ENCODE data around the gene GPR27.
A peak's percentile ranks its signal among the peaks of the same experiment; 100 is the strongest.

The GPR27 gene

GRCh38 chr3:71753701-71754609, at the start of gene GPR27:
Gene GPR27, plus strand, starts transcription at chr3:71753855. Its CDS starts 195 bp downstream, at chr3:71754050.
- Mint-ChIP-seq H3K27ac (no peak within 1 kb of the TSS), H3K36me3 (ENCODE audit: low read depth) (no peaks in the 10 kb centered on the region), H3K27me3 (ENCODE audit: low read depth) (peaks cover 69% of the 10 kb centered on the region), H3K4me3 (peak within 1 kb of the TSS; percentile 42), H3K9me3 (no peaks in the 10 kb centered on the region), H3K4me1 (ENCODE audit: low read depth) (peaks cover 2% of the 10 kb centered on the region)
- DNase-seq (ENCODE audit: low spot score), result peak; percentile 32

DNA sequence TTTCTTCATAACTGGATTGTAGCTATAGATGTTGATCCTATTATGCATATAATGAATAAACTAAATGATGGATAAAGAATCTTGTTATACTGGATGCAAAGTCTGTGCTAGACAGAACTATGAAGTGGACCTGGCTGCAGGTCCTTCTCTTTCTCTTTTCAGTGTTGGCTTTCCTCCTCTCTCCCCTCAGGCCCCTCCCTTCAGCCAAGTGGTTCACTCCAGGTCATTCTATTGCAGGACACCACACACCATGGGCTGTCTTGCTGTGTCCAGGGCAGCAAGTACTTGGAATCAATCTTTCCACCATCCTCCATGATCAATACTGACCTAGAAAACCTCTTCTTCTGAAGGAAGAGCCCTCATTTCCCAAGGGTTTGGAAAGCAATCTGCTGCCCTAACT, 48.7 kb upstream of the GPR27 start:
- Mint-ChIP-seq H3K27ac (peak overlapping the region; percentile 50), H3K9me3 (no peaks in the 10 kb centered on the region), H3K27me3 (ENCODE audit: low read depth) (no peaks in the 10 kb centered on the region), H3K36me3 (ENCODE audit: low read depth) (peaks cover 76% of the 10 kb centered on the region), H3K4me3 (no peak overlapping the region), H3K4me1 (ENCODE audit: low read depth) (peaks cover 60% of the 10 kb centered on the region)
- DNase-seq (ENCODE audit: low spot score), result no peak

DNA sequence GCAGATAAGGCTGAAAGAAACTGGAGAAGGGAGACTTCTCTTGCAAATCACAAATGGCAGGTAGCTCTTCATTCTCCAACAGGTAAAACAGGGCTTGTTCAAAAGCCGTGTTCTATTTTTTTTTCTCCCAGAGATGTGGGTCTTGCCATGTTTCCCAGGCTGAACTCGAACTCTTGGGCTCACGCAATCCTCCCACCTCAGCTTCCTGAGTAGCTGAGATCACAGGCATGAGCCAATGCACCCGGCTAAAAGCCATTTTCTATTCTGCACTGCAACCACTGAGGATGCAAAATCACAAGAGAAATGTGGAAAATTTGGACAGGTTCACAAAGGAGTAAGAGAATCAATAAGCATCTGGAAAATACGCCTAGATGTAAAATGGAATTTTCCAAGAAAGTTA, 48.0 kb upstream of the GPR27 start:
- Mint-ChIP-seq H3K27me3 (ENCODE audit: low read depth) (no peaks in the 10 kb centered on the region), H3K4me1 (ENCODE audit: low read depth) (peaks cover 64% of the 10 kb centered on the region), H3K36me3 (ENCODE audit: low read depth) (peaks cover 79% of the 10 kb centered on the region), H3K4me3 (peak overlapping the region; percentile 18), H3K9me3 (no peaks in the 10 kb centered on the region), H3K27ac (no peak overlapping the region)
- no peak for DNase-seq (ENCODE audit: low spot score)

GRCh38 chr3:71707595-71707994, 46.1 kb upstream of the GPR27 start:
- Mint-ChIP-seq H3K4me3 (no peak overlapping the region), H3K36me3 (ENCODE audit: low read depth) (peaks cover 65% of the 10 kb centered on the region), H3K4me1 (ENCODE audit: low read depth) (peaks cover 54% of the 10 kb centered on the region), H3K27ac (no peak overlapping the region), H3K27me3 (ENCODE audit: low read depth) (no peaks in the 10 kb centered on the region), H3K9me3 (no peaks in the 10 kb centered on the region)
- DNase-seq (ENCODE audit: low spot score), result no peak

- Mint-ChIP-seq H3K4me1 (ENCODE audit: low read depth) (peaks cover 48% of the 10 kb centered on the region), H3K4me3 (no peak overlapping the region), H3K27ac (no peak overlapping the region), H3K27me3 (ENCODE audit: low read depth) (no peaks in the 10 kb centered on the region), H3K9me3 (no peaks in the 10 kb centered on the region), H3K36me3 (ENCODE audit: low read depth) (peaks cover 61% of the 10 kb centered on the region)
- DNase-seq (ENCODE audit: low spot score), result no peak
These were observed 45.1 kb upstream of the GPR27 start for GRCh38 chr3:71708476-71709105.

GRCh38 chr3:71709908-71710511, 43.6 kb upstream of the GPR27 start:
- Mint-ChIP-seq H3K27me3 (ENCODE audit: low read depth) (no peaks in the 10 kb centered on the region), H3K27ac (peak overlapping the region; percentile 27), H3K36me3 (ENCODE audit: low read depth) (peaks cover 48% of the 10 kb centered on the region), H3K4me1 (ENCODE audit: low read depth) (peaks cover 39% of the 10 kb centered on the region), H3K4me3 (peak overlapping the region; percentile 58), H3K9me3 (no peaks in the 10 kb centered on the region)
- no peak for DNase-seq (ENCODE audit: low spot score)

GRCh38 chr3:71710906-71711494, 42.7 kb upstream of the GPR27 start:
- Mint-ChIP-seq H3K36me3 (ENCODE audit: low read depth) (peaks cover 40% of the 10 kb centered on the region), H3K4me1 (ENCODE audit: low read depth) (peaks cover 29% of the 10 kb centered on the region), H3K4me3 (no peak overlapping the region), H3K27me3 (ENCODE audit: low read depth) (no peaks in the 10 kb centered on the region), H3K9me3 (no peaks in the 10 kb centered on the region), H3K27ac (peak overlapping the region; percentile 14)
- no peak for DNase-seq (ENCODE audit: low spot score)

GRCh38 chr3:71713041-71713440, 40.6 kb upstream of the GPR27 start:
- H3K27ac Mint-ChIP-seq, result no peak overlapping the region
- H3K4me1 Mint-ChIP-seq (ENCODE audit: low read depth), result peaks cover 33% of the 10 kb centered on the region
- peaks cover 27% of the 10 kb centered on the region for H3K36me3 Mint-ChIP-seq (ENCODE audit: low read depth)
- no peak overlapping the region for H3K4me3 Mint-ChIP-seq
- no peak for DNase-seq (ENCODE audit: low spot score)
- H3K27me3 Mint-ChIP-seq (ENCODE audit: low read depth), result no peaks in the 10 kb centered on the region
- no peaks in the 10 kb centered on the region for H3K9me3 Mint-ChIP-seq

- Mint-ChIP-seq H3K27me3 (ENCODE audit: low read depth) (no peaks in the 10 kb centered on the region), H3K27ac (no peak overlapping the region), H3K36me3 (ENCODE audit: low read depth) (peaks cover 27% of the 10 kb centered on the region), H3K4me3 (no peak overlapping the region), H3K4me1 (ENCODE audit: low read depth) (peaks cover 39% of the 10 kb centered on the region), H3K9me3 (no peaks in the 10 kb centered on the region)
- DNase-seq (ENCODE audit: low spot score), result no peak
These were observed 39.1 kb upstream of the GPR27 start for GRCh38 chr3:71714595-71714994.

GRCh38 chr3:71718072-71718471, 35.6 kb upstream of the GPR27 start:
- Mint-ChIP-seq H3K9me3 (no peaks in the 10 kb centered on the region), H3K4me3 (peak overlapping the region; percentile 12), H3K27ac (no peak overlapping the region)

DNA sequence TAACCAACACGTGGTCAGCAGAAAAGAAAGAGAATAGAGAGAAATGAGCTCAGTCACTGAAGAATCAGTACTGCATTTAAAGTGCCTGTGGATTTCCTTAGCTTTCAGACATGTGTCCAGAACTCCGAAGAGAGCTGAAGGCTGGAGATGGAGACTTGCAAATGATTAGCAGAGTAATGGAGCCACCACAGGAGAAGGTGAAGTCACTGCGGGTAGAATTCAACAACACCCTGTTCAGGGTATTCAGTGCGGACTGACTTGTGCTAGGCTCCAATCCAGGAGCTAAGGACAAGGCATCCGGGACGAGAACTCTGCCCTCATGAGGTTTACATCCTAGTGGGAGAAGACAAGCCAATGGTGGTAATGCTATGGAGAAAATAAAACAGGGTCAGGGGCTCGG, 32.7 kb upstream of the GPR27 start:
- Mint-ChIP-seq H3K36me3 (ENCODE audit: low read depth) (peaks cover 38% of the 10 kb centered on the region), H3K9me3 (no peaks in the 10 kb centered on the region), H3K4me1 (ENCODE audit: low read depth) (peaks cover 60% of the 10 kb centered on the region), H3K27me3 (ENCODE audit: low read depth) (no peaks in the 10 kb centered on the region), H3K4me3 (peak overlapping the region; percentile 86), H3K27ac (peak overlapping the region; percentile 96)
- DNase-seq (ENCODE audit: low spot score), result no peak

More at GRCh38 chr3:71718072-71718471, 35.6 kb upstream of the GPR27 start:
- Mint-ChIP-seq H3K36me3 (ENCODE audit: low read depth) (peaks cover 36% of the 10 kb centered on the region), H3K4me1 (ENCODE audit: low read depth) (peaks cover 48% of the 10 kb centered on the region), H3K27me3 (ENCODE audit: low read depth) (no peaks in the 10 kb centered on the region)
- no peak for DNase-seq (ENCODE audit: low spot score)

DNA sequence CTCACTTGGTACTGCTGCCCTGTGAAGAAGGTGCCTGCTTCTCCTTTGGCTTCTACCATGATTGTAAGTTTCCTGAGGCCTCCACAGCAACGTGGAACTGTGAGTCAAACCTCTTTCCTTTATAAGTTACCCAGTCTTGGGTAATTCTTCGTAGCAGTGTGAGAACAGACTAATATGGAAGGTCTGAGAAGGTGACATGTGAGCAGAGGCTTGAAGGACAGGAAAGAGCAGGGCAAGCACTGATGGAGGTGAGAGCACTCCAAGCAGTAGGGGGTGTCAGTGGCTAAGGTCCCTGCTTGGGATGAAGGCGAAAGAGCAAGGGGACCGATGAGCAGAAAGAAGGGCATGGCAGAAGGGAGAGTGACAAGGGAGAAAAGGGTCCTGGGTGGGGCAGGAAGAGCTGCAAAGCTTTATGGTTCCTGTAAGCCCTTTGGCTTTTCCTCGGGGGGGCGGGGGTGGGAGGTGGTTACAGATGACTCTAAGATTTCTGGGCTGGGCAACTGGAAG, 32.0 kb upstream of the GPR27 start:
- no peak for DNase-seq (ENCODE audit: low spot score)

GRCh38 chr3:71722693-71723092, 31.0 kb upstream of the GPR27 start:
- H3K27ac Mint-ChIP-seq, result peak overlapping the region; percentile 96
- H3K36me3 Mint-ChIP-seq (ENCODE audit: low read depth), result peaks cover 36% of the 10 kb centered on the region
- no peaks in the 10 kb centered on the region for H3K9me3 Mint-ChIP-seq
- peaks cover 68% of the 10 kb centered on the region for H3K4me1 Mint-ChIP-seq (ENCODE audit: low read depth)
- DNase-seq (ENCODE audit: low spot score), result no peak
- peak overlapping the region; percentile 86 for H3K4me3 Mint-ChIP-seq
- H3K27me3 Mint-ChIP-seq (ENCODE audit: low read depth), result no peaks in the 10 kb centered on the region

More for the DNA sequence above, 32.0 kb upstream of the GPR27 start:
- Mint-ChIP-seq H3K27me3 (ENCODE audit: low read depth) (no peaks in the 10 kb centered on the region), H3K36me3 (ENCODE audit: low read depth) (peaks cover 38% of the 10 kb centered on the region), H3K4me3 (peak overlapping the region; percentile 86), H3K27ac (peak overlapping the region; percentile 96), H3K4me1 (ENCODE audit: low read depth) (peaks cover 67% of the 10 kb centered on the region), H3K9me3 (no peaks in the 10 kb centered on the region)

Measured in T-helper 2 cell treated with Interferon-gamma antibody and Interleukin-4, amounts not matched to agents 5 μg/mL and 100 μg/mL, for 36 hours (primary cell).